Type B pancreatic cell (in vitro differentiated cells): Measurements from ENCODE around the gene DYRK1A. TPM values are rescaled to one million over a fixed set of nuclear protein-coding genes. Genes with fewer than 3 reads are reported as not detected.
A peak's percentile ranks its signal among the peaks of the same experiment; 100 is the strongest.

Source experiments
- DNase-seq: peaks from one replicate; pipeline ENCODE4 v3.0.0; 2021; ENCODE audit warnings: mixed read lengths; ENCODE audit not compliant: unreplicated experiment; ENCODE audit errors: extremely low spot score
- H3K27ac Mint-ChIP-seq: 2 replicates; pipeline ENCODE4 v1.8.0; 2021; ENCODE audit warnings: mild to moderate bottlenecking, mixed read lengths
- H3K27me3 Mint-ChIP-seq: 2 replicates; pipeline ENCODE4 v1.8.0; 2021; ENCODE audit warnings: mixed read lengths
- H3K36me3 Mint-ChIP-seq: 2 replicates; pipeline ENCODE4 v1.8.0; 2021; ENCODE audit warnings: mixed read lengths
- H3K4me1 Mint-ChIP-seq: one replicate; pipeline ENCODE4 v1.8.0; 2021; ENCODE audit warnings: mixed read lengths; ENCODE audit not compliant: unreplicated experiment
- H3K4me3 Mint-ChIP-seq: 2 replicates; pipeline ENCODE4 v1.8.0; 2021; ENCODE audit warnings: mild to moderate bottlenecking, mixed read lengths
- H3K9me3 Mint-ChIP-seq: 2 replicates; pipeline ENCODE4 v1.8.0; 2021; ENCODE audit warnings: mixed read lengths
- total RNA-seq: library from RNA; stranded (reverse); gene quantifications from 2 replicates; pipeline ENCODE4 v1.2.1, GENCODE V29; 2021; ENCODE audit warnings: low replicate concordance
- TF ChIP-seq, protein P1 (sequence below): fragments of 200-600 bp; sonication (generic); conservative IDR thresholded peaks from 2 replicates; pipeline ENCODE4 v1.5.0; 2021; ENCODE audit warnings: antibody characterized with exemption, mild to moderate bottlenecking

Gene DYRK1A
- total RNA-seq, 1 donor from 2014 or later = 70.6 TPM

DNA sequence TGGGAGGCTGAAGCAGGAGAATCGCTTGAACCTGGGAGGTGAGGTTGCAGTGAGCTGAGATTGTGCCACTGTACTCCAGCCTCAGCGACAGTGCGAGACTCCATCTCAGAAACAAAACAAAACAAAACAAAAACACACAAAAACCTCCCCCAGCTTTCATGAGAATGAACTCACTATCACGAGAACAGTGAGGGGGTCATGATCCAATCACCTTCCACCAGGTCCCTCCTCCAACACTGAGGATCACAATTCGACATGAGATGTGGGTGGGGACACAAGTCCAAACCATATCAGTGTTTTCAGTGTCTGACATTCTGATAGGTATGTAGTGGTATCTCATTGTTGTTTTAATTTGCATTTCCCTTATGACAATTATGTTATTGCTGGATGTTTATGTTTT, 31.5 kb upstream of the DYRK1A start:
- Mint-ChIP-seq H3K36me3 (no peaks in the 10 kb centered on the region), H3K4me3 (no peak overlapping the region), H3K4me1 (peaks cover 11% of the 10 kb centered on the region), H3K27me3 (no peaks in the 10 kb centered on the region), H3K27ac (no peak overlapping the region), H3K9me3 (no peaks in the 10 kb centered on the region)
- TF ChIP-seq, protein P1, sequence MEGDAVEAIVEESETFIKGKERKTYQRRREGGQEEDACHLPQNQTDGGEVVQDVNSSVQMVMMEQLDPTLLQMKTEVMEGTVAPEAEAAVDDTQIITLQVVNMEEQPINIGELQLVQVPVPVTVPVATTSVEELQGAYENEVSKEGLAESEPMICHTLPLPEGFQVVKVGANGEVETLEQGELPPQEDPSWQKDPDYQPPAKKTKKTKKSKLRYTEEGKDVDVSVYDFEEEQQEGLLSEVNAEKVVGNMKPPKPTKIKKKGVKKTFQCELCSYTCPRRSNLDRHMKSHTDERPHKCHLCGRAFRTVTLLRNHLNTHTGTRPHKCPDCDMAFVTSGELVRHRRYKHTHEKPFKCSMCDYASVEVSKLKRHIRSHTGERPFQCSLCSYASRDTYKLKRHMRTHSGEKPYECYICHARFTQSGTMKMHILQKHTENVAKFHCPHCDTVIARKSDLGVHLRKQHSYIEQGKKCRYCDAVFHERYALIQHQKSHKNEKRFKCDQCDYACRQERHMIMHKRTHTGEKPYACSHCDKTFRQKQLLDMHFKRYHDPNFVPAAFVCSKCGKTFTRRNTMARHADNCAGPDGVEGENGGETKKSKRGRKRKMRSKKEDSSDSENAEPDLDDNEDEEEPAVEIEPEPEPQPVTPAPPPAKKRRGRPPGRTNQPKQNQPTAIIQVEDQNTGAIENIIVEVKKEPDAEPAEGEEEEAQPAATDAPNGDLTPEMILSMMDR = no peak
- no peak for DNase-seq

DNA sequence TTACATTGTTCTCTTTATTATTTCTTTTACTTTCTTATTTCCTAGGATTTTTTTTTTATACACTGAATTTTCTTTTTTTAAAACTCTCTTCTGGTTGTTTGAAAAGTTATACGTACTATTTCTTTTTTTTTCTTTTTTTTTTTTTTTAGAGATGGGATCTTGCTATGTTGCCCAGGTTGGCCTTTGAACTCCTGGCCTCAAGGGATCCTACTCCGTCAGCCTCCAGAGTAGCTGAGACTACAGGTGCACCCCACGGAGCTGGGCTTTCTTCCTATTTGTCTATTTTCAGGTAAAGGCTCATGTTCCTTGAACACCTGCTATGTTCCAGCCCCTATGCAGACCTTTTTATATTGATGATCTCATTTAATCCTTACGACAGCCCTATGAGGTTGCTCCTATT, 29.4 kb upstream of the DYRK1A start:
- Mint-ChIP-seq H3K9me3 (peaks cover 2% of the 10 kb centered on the region), H3K36me3 (peaks cover 2% of the 10 kb centered on the region)

DNA sequence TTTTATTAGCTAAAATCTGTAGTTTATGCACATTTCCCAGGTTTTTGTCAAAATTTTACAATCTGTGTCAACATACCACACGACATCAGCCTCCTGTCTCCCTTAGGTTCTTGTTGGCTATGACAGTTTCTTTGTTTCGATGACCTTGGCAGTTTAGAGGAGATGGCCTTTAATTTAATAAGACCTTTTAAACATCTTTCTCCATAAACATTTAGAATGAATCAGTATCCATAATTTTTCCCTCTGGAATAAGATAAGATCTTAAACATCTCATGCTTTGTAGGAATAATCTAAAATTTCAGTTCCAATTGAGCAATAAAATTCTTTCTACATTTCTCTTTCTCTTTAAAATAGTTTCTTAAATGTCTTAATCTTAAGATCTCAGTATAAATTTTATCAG, 28.7 kb upstream of the DYRK1A start:
- Mint-ChIP-seq H3K4me1 (peaks cover 21% of the 10 kb centered on the region), H3K27ac (no peak overlapping the region), H3K4me3 (no peak overlapping the region), H3K9me3 (peaks cover 5% of the 10 kb centered on the region), H3K36me3 (peaks cover 4% of the 10 kb centered on the region), H3K27me3 (no peaks in the 10 kb centered on the region)
- TF ChIP-seq, protein P1 = no peak
- DNase-seq = no peak

More for the DNA sequence above, 29.4 kb upstream of the DYRK1A start:
- TF ChIP-seq, protein P1 = no peak
- no peaks in the 10 kb centered on the region for H3K27me3 Mint-ChIP-seq
- no peak overlapping the region for H3K4me3 Mint-ChIP-seq
- H3K4me1 Mint-ChIP-seq = peaks cover 19% of the 10 kb centered on the region
- no peak for DNase-seq
- H3K27ac Mint-ChIP-seq = no peak overlapping the region

DNA sequence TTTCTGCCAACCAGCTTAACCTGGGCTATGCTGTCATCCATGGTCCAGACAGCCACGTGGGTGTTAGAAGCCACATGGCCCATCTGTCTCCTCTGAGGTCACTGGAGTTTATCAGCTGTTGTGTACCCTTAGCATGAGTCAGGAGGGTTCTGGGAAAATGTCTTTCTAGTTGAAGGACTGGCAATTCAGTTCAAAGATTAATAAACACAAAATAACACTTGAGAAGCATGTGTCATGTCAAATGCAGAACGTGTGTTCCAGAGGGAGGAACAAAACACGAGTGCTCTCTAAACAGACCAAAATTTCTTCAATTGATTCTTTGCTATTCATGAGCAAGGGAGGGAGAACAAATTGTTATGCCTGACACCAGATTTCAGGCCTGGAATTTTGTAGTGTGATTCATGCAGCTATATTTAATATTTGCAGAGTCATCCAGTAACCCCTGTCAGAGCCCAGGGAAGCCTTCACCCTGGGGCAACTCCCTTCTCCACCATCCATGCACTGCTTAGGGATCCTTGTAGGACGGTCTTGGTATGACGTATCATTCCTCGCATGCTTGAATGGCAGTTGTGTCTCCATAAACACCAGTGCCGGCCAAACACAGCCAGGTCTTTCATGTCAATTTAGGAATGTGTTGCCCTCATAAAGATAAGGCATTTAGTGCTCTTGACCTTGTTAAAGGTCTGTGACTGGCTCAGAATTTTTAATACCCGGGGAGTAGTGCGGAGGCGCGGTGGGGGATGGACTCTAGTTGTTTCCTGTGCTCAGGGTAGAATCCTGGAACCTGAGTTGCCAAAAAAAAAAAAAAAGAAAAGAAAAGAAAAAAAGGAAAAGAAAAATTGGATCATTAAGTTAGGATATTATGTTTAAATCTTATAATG, 27.7 kb upstream of the DYRK1A start:
- H3K27me3 Mint-ChIP-seq = no peaks in the 10 kb centered on the region
- H3K27ac Mint-ChIP-seq = peak overlapping the region; percentile 85
- TF ChIP-seq, protein P1 = no peak
- DNase-seq = no peak
- H3K4me1 Mint-ChIP-seq = peaks cover 21% of the 10 kb centered on the region
- peaks cover 4% of the 10 kb centered on the region for H3K36me3 Mint-ChIP-seq
- peak overlapping the region; percentile 8 for H3K4me3 Mint-ChIP-seq
- H3K9me3 Mint-ChIP-seq = peaks cover 5% of the 10 kb centered on the region

DNA sequence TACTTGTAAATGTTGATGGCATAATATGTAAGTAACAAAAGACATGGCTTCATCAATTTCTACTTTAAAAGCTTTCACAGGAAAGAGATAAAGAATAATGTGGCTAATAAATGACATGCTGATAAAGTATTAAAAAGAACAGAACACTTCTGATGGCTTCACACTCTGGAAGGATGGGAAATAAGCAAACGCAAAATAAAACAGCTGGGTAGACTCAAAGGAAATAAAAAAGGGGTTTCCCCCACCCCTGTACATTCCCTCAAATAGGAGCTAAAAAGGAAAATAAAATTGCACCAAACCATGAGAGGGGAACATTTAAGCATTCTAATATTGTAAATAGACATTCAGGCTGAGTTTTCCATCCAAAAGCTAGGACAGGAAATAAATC, 27.0 kb upstream of the DYRK1A start:
- H3K27me3 Mint-ChIP-seq = no peaks in the 10 kb centered on the region
- H3K36me3 Mint-ChIP-seq = peaks cover 4% of the 10 kb centered on the region
- H3K9me3 Mint-ChIP-seq = peaks cover 5% of the 10 kb centered on the region
- H3K4me3 Mint-ChIP-seq = no peak overlapping the region
- TF ChIP-seq, protein P1 = no peak
- peak overlapping the region; percentile 85 for H3K27ac Mint-ChIP-seq
- no peak for DNase-seq
- H3K4me1 Mint-ChIP-seq = peaks cover 21% of the 10 kb centered on the region
